Liver (tissue), 3 donors: Measurements from ENCODE around the gene LRRC74A.

Source experiments
- EGR1 ChIP-seq, 2 donors: IDR thresholded peaks; 2 replicates each; pipeline ENCODE4 v1.6.1; 2016 to 2018; ENCODE audit warnings: antibody characterized with exemption in 2 of 2, low read depth in 2 of 2
- FOXA1 ChIP-seq: IDR thresholded peaks from 2 replicates; pipeline ENCODE4 v1.6.1; 2016; ENCODE audit warnings: antibody characterized with exemption
- NR2F2 ChIP-seq: IDR thresholded peaks from 2 replicates; pipeline ENCODE4 v1.6.1; 2016; ENCODE audit warnings: antibody characterized with exemption
- TAF1 ChIP-seq: conservative IDR thresholded peaks from 2 replicates; pipeline ENCODE4 v1.6.1; 2016; ENCODE audit warnings: antibody characterized with exemption, mild to moderate bottlenecking
- YY1 ChIP-seq: IDR thresholded peaks from 2 replicates; pipeline ENCODE4 v1.6.1; 2016; ENCODE audit warnings: antibody characterized with exemption, mild to moderate bottlenecking
- TF ChIP-seq, protein P1 (sequence below): fragments of 150-350 bp; IDR thresholded peaks from 2 replicates; pipeline ENCODE4 v1.5.1; 2017; ENCODE audit warnings: improper control_type of control experiment, low read depth, low read length; ENCODE audit not compliant: missing input control
- TF ChIP-seq, protein P2 (sequence below): IDR thresholded peaks from 2 replicates; pipeline ENCODE4 v1.6.1; 2016; ENCODE audit warnings: antibody characterized with exemption
- TF ChIP-seq, protein P3 (sequence below): IDR thresholded peaks from 2 replicates; pipeline ENCODE4 v1.6.1; 2016; ENCODE audit warnings: antibody characterized with exemption
- TF ChIP-seq, protein P4 (sequence below): IDR thresholded peaks from 2 replicates; pipeline ENCODE4 v1.6.1; 2016; ENCODE audit warnings: antibody characterized with exemption, mild to moderate bottlenecking
- donor health status: healthy.
- donor health status: healthy.

DNA sequence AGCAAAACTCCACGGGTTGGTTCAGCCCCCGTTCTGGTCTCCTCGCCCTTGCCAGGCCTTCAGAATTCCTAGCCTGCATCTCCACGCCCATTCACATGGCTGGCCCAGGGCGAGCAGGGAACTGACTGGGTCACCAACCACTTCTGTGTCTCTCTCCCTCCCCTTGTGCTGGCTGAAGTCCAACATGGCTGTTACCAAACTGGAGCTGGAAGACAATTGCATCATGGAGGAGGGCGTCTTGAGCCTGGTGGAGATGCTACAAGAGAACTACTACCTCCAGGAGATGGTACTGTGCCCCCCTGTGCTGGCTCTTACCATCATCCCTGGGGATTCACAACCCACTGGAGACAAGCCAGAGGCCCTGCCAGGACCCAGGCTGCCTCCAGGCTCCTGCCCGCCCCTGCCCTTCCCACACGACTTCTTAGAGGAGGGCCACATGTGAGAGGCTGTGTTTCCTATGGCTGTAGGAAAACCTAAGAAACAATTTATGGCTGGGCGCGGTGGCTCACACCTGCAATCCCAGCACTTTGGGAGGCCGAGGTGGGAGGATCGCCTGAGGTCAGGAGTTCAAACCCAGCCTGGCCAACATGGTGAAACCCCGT lies 9.9 kb downstream of the LRRC74A start:
- TF ChIP-seq, protein P1, sequence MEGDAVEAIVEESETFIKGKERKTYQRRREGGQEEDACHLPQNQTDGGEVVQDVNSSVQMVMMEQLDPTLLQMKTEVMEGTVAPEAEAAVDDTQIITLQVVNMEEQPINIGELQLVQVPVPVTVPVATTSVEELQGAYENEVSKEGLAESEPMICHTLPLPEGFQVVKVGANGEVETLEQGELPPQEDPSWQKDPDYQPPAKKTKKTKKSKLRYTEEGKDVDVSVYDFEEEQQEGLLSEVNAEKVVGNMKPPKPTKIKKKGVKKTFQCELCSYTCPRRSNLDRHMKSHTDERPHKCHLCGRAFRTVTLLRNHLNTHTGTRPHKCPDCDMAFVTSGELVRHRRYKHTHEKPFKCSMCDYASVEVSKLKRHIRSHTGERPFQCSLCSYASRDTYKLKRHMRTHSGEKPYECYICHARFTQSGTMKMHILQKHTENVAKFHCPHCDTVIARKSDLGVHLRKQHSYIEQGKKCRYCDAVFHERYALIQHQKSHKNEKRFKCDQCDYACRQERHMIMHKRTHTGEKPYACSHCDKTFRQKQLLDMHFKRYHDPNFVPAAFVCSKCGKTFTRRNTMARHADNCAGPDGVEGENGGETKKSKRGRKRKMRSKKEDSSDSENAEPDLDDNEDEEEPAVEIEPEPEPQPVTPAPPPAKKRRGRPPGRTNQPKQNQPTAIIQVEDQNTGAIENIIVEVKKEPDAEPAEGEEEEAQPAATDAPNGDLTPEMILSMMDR, result no peak
- TF ChIP-seq, protein P2, sequence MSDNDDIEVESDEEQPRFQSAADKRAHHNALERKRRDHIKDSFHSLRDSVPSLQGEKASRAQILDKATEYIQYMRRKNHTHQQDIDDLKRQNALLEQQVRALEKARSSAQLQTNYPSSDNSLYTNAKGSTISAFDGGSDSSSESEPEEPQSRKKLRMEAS, result no peak
- TF ChIP-seq, protein P3, sequence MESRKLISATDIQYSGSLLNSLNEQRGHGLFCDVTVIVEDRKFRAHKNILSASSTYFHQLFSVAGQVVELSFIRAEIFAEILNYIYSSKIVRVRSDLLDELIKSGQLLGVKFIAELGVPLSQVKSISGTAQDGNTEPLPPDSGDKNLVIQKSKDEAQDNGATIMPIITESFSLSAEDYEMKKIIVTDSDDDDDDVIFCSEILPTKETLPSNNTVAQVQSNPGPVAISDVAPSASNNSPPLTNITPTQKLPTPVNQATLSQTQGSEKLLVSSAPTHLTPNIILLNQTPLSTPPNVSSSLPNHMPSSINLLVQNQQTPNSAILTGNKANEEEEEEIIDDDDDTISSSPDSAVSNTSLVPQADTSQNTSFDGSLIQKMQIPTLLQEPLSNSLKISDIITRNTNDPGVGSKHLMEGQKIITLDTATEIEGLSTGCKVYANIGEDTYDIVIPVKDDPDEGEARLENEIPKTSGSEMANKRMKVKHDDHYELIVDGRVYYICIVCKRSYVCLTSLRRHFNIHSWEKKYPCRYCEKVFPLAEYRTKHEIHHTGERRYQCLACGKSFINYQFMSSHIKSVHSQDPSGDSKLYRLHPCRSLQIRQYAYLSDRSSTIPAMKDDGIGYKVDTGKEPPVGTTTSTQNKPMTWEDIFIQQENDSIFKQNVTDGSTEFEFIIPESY, result no peak
- no peak for TF ChIP-seq NR2F2
- no peak for TF ChIP-seq YY1
- TF ChIP-seq EGR1 (IDR thresholded peaks at IDR 0.05; ENCODE audit: low read depth in 2 of 2), result no peak
- no peak for TF ChIP-seq FOXA1
- TF ChIP-seq, protein P4, sequence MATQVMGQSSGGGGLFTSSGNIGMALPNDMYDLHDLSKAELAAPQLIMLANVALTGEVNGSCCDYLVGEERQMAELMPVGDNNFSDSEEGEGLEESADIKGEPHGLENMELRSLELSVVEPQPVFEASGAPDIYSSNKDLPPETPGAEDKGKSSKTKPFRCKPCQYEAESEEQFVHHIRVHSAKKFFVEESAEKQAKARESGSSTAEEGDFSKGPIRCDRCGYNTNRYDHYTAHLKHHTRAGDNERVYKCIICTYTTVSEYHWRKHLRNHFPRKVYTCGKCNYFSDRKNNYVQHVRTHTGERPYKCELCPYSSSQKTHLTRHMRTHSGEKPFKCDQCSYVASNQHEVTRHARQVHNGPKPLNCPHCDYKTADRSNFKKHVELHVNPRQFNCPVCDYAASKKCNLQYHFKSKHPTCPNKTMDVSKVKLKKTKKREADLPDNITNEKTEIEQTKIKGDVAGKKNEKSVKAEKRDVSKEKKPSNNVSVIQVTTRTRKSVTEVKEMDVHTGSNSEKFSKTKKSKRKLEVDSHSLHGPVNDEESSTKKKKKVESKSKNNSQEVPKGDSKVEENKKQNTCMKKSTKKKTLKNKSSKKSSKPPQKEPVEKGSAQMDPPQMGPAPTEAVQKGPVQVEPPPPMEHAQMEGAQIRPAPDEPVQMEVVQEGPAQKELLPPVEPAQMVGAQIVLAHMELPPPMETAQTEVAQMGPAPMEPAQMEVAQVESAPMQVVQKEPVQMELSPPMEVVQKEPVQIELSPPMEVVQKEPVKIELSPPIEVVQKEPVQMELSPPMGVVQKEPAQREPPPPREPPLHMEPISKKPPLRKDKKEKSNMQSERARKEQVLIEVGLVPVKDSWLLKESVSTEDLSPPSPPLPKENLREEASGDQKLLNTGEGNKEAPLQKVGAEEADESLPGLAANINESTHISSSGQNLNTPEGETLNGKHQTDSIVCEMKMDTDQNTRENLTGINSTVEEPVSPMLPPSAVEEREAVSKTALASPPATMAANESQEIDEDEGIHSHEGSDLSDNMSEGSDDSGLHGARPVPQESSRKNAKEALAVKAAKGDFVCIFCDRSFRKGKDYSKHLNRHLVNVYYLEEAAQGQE, result no peak
- no peak for TF ChIP-seq TAF1
